NCI-H345 treated with DMSO at 0.1 percent for 48 hours (cell line): Measurements from ENCODE around the gene ITPR1.
"Not testable (repeated sequence)": the region's sequence is repeated elsewhere in the genome, so short reads cannot be mapped to it uniquely, and the experiment has no call there.

Experiments
- DNase-seq: peaks from one replicate; lab custom pipeline; 2025; ENCODE audit not compliant: unreplicated experiment; lab: John Stamatoyannopoulos, UW

Gene ITPR1

GRCh38 chr3:4493014-4493940, at the start of gene ITPR1:
ITPR1 (plus strand) TSS chr3:4493348; CDS start chr3:4516492, 23,144 bp downstream.
- DNase-seq, result peak; percentile 80

- no peak for DNase-seq
These were observed 45.7 kb upstream of the ITPR1 start for GRCh38 chr3:4447295-4447999.

GRCh38 chr3:4448187-4448586, 45.0 kb upstream of the ITPR1 start:
- DNase-seq, result no peak

GRCh38 chr3:4449043-4449805, 43.9 kb upstream of the ITPR1 start:
- no peak for DNase-seq

- no peak for DNase-seq
These were observed 39.0 kb upstream of the ITPR1 start for GRCh38 chr3:4454142-4454541.

GRCh38 chr3:4456780-4457179, 36.4 kb upstream of the ITPR1 start:
- not testable (repeated sequence) for DNase-seq

- DNase-seq, result no peak
These were observed 34.2 kb upstream of the ITPR1 start for GRCh38 chr3:4458961-4459360.

- DNase-seq, result no peak
These were observed 32.8 kb upstream of the ITPR1 start for GRCh38 chr3:4460334-4460733.

GRCh38 chr3:4461468-4462090, 31.6 kb upstream of the ITPR1 start:
- DNase-seq, result no peak

GRCh38 chr3:4462369-4463040, 30.6 kb upstream of the ITPR1 start:
- DNase-seq, result no peak

- DNase-seq, result no peak
These were observed 28.6 kb upstream of the ITPR1 start for GRCh38 chr3:4464576-4464975.

- DNase-seq, result peak; percentile 74
These were observed 26.2 kb upstream of the ITPR1 start, which contains the start of gene SUMF1 for GRCh38 chr3:4466741-4467521. SUMF1 (minus strand) TSS chr3:4467269; CDS start chr3:4467245, 24 bp downstream.

- DNase-seq, result no peak
These were observed 25.7 kb upstream of the ITPR1 start for GRCh38 chr3:4467522-4467867.

- DNase-seq, result no peak
These were observed 21.2 kb upstream of the ITPR1 start for GRCh38 chr3:4471907-4472306.

GRCh38 chr3:4472312-4472711, 20.8 kb upstream of the ITPR1 start:
- DNase-seq, result no peak

- no peak for DNase-seq
These were observed 20.4 kb upstream of the ITPR1 start for GRCh38 chr3:4472766-4473165.

GRCh38 chr3:4474683-4475490, 18.3 kb upstream of the ITPR1 start:
- no peak for DNase-seq

GRCh38 chr3:4475804-4476203, 17.3 kb upstream of the ITPR1 start:
- DNase-seq, result no peak

- DNase-seq, result no peak
These were observed 16.7 kb upstream of the ITPR1 start for GRCh38 chr3:4476496-4476895.
